ENCODE data around the gene TRAF3.

DNA sequence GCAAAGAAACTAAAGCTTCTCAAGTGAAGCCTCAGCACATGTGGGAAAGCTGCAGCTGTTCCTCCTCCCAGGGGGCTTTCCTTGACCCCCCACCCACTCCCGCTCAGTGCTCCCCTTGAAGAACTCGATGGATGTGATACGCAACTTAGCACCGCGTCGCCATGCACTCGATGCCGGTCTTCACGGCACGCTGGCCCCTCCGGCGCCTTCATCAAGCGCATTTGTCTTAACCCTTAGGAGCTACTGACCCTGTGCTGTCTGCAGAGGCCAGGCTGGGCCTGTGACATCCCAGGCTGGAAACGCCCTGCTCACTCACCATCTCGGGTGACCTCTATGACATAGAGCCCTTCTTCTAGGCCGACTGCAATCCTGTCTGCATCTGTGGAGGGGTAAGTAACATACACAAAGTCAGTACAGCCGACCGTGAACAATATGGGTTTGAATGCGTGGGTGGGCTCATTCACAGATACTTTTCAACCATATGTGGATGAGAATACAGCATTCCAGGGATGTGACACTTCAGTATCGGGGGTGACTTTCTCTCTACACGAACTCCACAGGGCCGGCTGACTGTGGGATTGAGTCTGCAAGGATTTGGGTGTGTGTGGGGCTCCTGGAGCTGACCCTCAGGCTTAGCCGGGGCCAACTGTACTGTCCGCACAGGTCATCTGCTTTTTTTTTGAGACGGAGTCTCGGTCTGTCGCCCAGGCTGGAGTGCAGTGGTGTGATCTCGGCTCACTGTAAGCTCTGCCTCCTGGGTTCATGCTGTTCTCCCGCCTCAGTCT is 168.3 kb downstream of the TRAF3 start:
- TF ChIP-seq, protein P1, sequence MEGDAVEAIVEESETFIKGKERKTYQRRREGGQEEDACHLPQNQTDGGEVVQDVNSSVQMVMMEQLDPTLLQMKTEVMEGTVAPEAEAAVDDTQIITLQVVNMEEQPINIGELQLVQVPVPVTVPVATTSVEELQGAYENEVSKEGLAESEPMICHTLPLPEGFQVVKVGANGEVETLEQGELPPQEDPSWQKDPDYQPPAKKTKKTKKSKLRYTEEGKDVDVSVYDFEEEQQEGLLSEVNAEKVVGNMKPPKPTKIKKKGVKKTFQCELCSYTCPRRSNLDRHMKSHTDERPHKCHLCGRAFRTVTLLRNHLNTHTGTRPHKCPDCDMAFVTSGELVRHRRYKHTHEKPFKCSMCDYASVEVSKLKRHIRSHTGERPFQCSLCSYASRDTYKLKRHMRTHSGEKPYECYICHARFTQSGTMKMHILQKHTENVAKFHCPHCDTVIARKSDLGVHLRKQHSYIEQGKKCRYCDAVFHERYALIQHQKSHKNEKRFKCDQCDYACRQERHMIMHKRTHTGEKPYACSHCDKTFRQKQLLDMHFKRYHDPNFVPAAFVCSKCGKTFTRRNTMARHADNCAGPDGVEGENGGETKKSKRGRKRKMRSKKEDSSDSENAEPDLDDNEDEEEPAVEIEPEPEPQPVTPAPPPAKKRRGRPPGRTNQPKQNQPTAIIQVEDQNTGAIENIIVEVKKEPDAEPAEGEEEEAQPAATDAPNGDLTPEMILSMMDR (IDR thresholded peaks at IDR 0.05): no peak
- TF ChIP-seq POLR2A (IDR thresholded peaks at IDR 0.05): no peak
